Measurements from ENCODE around the gene SLC25A22. TPM values are rescaled to one million over a fixed set of nuclear protein-coding genes. Genes with fewer than 3 reads are reported as not detected.

SLC25A22 gene
- polyA plus RNA-seq, 1 experiment: 11.5 TPM

DNA sequence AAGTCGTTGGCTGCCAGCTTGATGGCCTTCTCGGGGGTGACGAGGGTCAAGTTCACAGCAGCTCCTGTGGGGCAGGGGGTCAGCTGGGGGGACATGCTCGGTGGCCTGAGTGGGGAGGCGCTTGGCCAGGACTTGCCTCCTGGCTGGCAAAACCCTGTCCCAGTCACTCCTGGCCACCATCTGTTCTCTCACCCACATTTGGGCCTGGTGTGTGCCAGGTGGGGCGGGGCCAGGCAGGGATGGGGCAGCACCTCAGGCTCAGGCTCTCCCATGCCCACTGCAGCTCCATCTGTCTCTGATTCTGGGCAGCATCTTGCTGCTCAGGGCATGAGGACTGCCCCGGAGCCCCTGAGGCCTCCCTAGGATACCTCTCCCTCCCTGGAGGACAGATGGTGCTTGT is 4.5 kb downstream of the SLC25A22 start:
- DNase-seq (ENCODE audit: low read depth, low spot score): no peak
- CTCF ChIA-PET: no interaction called here
- Histone ChIP-seq H3K27ac (ENCODE audit: low read depth, low read length) (no peak overlapping the region), H3K27me3 (ENCODE audit: control insufficient read depth, insufficient read depth, low read length) (no peaks in the 10 kb centered on the region), H3K9me3 (ENCODE audit: control insufficient read depth, insufficient read depth, low read length) (no peaks in the 10 kb centered on the region; the same call in 1 of the 2 replicates), H3K4me3 (ENCODE audit: low read depth, low read length) (no peak overlapping the region)
- TF ChIP-seq, protein P1, sequence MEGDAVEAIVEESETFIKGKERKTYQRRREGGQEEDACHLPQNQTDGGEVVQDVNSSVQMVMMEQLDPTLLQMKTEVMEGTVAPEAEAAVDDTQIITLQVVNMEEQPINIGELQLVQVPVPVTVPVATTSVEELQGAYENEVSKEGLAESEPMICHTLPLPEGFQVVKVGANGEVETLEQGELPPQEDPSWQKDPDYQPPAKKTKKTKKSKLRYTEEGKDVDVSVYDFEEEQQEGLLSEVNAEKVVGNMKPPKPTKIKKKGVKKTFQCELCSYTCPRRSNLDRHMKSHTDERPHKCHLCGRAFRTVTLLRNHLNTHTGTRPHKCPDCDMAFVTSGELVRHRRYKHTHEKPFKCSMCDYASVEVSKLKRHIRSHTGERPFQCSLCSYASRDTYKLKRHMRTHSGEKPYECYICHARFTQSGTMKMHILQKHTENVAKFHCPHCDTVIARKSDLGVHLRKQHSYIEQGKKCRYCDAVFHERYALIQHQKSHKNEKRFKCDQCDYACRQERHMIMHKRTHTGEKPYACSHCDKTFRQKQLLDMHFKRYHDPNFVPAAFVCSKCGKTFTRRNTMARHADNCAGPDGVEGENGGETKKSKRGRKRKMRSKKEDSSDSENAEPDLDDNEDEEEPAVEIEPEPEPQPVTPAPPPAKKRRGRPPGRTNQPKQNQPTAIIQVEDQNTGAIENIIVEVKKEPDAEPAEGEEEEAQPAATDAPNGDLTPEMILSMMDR (IDR thresholded peaks at IDR 0.05; ENCODE audit: low read depth, low read length): no peak
- POLR2A ChIA-PET: no interaction called here

DNA sequence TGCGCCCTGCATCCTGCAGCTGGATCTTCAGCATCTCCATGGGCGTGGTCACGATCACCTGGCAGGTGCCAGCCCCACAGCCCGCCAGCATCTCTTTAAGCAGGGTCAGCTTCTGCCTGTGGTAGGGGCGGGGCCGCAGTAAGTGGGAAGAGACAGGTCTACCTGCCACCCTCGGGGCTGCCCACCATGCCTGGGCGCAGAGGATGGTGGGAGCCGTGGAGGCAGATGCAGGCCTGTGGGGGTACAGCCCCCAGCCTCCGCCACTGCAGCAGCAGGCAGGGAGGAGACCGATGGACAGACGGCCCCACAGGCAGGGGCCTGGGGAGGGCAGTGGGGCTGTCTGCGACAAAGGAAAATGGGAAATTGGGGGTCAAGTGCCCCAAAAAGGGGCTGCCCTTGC is 5.2 kb downstream of the SLC25A22 start:
- no peak for DNase-seq (ENCODE audit: low read depth, low spot score)
- Histone ChIP-seq H3K27ac (ENCODE audit: low read depth, low read length) (no peak overlapping the region), H3K4me3 (ENCODE audit: low read depth, low read length) (no peak overlapping the region), H3K9me3 (ENCODE audit: control insufficient read depth, insufficient read depth, low read length) (no peaks in the 10 kb centered on the region; the same call in 1 of the 2 replicates), H3K27me3 (ENCODE audit: control insufficient read depth, insufficient read depth, low read length) (no peaks in the 10 kb centered on the region)
- POLR2A ChIA-PET: no interaction called here
- TF ChIP-seq, protein P1 (IDR thresholded peaks at IDR 0.05; ENCODE audit: low read depth, low read length): no peak
- CTCF ChIA-PET: no interaction called here

GRCh38 chr11:792535-792821 is 5.6 kb downstream of the SLC25A22 start:
- Histone ChIP-seq H3K27ac (ENCODE audit: low read depth, low read length) (no peak overlapping the region), H3K27me3 (ENCODE audit: control insufficient read depth, insufficient read depth, low read length) (no peaks in the 10 kb centered on the region), H3K4me3 (ENCODE audit: low read depth, low read length) (no peak overlapping the region), H3K9me3 (ENCODE audit: control insufficient read depth, insufficient read depth, low read length) (no peaks in the 10 kb centered on the region; the same call in 1 of the 2 replicates)
- TF ChIP-seq, protein P1 (IDR thresholded peaks at IDR 0.05; ENCODE audit: low read depth, low read length): no peak
- ChIA-PET CTCF (no interaction called here), POLR2A (no interaction called here)
- DNase-seq (ENCODE audit: low read depth, low spot score): no peak

DNA sequence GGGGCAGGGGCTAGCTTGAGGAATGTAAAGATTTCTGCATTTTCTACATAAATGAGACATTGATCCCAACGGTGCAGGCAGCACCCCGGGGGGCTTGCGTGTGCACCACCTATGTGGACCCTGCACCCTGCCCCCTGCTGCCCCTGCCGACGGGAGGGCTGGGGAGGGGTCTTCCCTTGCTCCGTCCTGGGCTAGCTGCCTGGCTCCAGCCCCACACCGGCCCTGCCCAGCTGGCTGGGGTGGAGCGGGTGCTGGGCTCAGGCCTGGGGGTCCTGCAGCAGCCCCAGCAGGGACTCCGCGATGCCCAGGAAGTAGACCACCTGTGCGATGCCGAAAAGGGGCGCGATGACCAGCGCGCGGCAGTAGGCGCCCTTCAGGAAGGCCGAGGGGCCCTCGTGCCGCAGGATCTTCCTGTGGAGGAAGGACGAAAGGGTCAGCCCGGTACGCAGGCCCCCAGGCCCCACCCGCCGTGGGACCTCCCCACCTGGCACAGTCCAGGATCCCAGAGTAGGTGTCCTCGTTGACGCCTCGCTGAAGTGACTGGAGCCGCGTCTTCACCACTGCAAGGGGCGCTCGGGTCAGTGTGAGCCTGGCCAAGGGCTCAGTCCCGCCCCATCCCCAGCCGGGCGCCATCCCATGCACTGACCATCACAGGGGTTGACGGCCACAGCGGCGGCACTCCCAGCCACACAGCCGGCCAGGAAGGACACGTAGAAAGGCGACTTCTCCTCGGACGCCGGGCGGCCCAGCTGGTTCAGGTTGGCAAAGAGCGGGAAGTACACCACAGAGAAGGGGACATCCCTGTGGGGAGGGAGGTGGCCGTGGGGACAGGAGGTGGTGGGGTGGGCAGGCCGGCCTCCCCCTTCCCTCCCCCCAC is 6.2 kb downstream of the SLC25A22 start:
- TF ChIP-seq, protein P1 (IDR thresholded peaks at IDR 0.05; ENCODE audit: low read depth, low read length): no peak
- H3K27ac ChIP-seq (ENCODE audit: low read depth, low read length): no peak overlapping the region
- DNase-seq (ENCODE audit: low read depth, low spot score): no peak
- H3K9me3 ChIP-seq (ENCODE audit: control insufficient read depth, insufficient read depth, low read length): no peaks in the 10 kb centered on the region; the same call in 1 of the 2 replicates
- ChIA-PET POLR2A (no interaction called here), CTCF (no interaction called here)
- H3K4me3 ChIP-seq (ENCODE audit: low read depth, low read length): no peak overlapping the region
- no peaks in the 10 kb centered on the region for H3K27me3 ChIP-seq (ENCODE audit: control insufficient read depth, insufficient read depth, low read length)

- no peak for DNase-seq (ENCODE audit: low read depth, low spot score)
- Histone ChIP-seq H3K27ac (ENCODE audit: low read depth, low read length) (no peak overlapping the region), H3K4me3 (ENCODE audit: low read depth, low read length) (no peak overlapping the region), H3K27me3 (ENCODE audit: control insufficient read depth, insufficient read depth, low read length) (no peaks in the 10 kb centered on the region), H3K9me3 (ENCODE audit: control insufficient read depth, insufficient read depth, low read length) (no peaks in the 10 kb centered on the region; the same call in 1 of the 2 replicates)
- TF ChIP-seq, protein P1 (IDR thresholded peaks at IDR 0.05; ENCODE audit: low read depth, low read length): no peak
- POLR2A ChIA-PET: interaction anchor here (2.0 kb wide), 1 partner anchor 15 kb away, joined by 9 read pairs; the partner anchor contains the start of gene GATD1
- CTCF ChIA-PET: no interaction called here
Observed at GRCh38 chr11:790721-791564, 7.1 kb downstream of the SLC25A22 start.
